GM12878 (cell line): Measurements from ENCODE around the gene PRUNE2. TPM values are rescaled to one million over a fixed set of nuclear protein-coding genes. Genes with fewer than 3 reads are reported as not detected.

ENCODE experiments used
- ATAC-seq: fragments of 200-7000 bp; cut with Tn5 transposase; 3 replicates; pipeline ENCODE4 v1.9.1; 2020; ENCODE audit warnings: mild to moderate bottlenecking, moderate library complexity
- BruUV-seq: library from RNA; stranded (reverse); fragments of 400-500 nt; replicated peaks from 2 replicates; lab custom pipeline; 2021; lab: Mats Ljungman, UMichigan
- CTCF ChIA-PET: fragments of 300-600 bp; sonication (Branson Sonifier 250); formaldehyde crosslinking; extraction: SDS; loops from one replicate; lab custom pipeline; 2021; ENCODE audit warnings: inconsistent platforms; lab: Yijun Ruan, JAX
- POLR2A ChIA-PET: fragments of 350-600 bp; formaldehyde crosslinking; extraction: SDS; loops from one replicate; lab custom pipeline; 2021; ENCODE audit warnings: inconsistent platforms; lab: Charles Lee
- RAD21 ChIA-PET: fragments of 300-600 bp; sonication (Branson Sonifier 250); formaldehyde crosslinking; loops from one replicate; lab custom pipeline; 2023; ENCODE audit warnings: antibody characterized with exemption; ENCODE audit not compliant: unreplicated experiment; lab: Charles Lee
- SMC1A ChIA-PET: fragments of 300-600 bp; sonication (Branson Sonifier 250); formaldehyde crosslinking; loops from one replicate; lab custom pipeline; 2023; ENCODE audit not compliant: unreplicated experiment, uncharacterized antibody; lab: Charles Lee
- DNase-seq: peaks from one replicate; pipeline ENCODE4 v3.0.0-alpha.2; 2011; ENCODE audit warnings: low read depth, low spot score
- FAIRE-seq: peaks from 3 replicates; lab custom pipeline; 2011; peaks lifted over from hg19 to GRCh38; lab: Jason Lieb, UNC
- H2AFZ ChIP-seq: 2 replicates; pipeline ENCODE4 v1.6.0; 2011; ENCODE audit warnings: low read depth, low read length, control low read depth; ENCODE audit not compliant: control insufficient read depth
- H3K27ac ChIP-seq: 2 replicates; pipeline ENCODE4 v1.5.1; 2011; ENCODE audit warnings: control low read depth; ENCODE audit not compliant: control insufficient read depth, insufficient read depth
- H3K27me3 ChIP-seq, 2 experiments: replicated peaks in 1 of 2; 2 replicates each; pipeline versions ENCODE4 v1.6.0 to v1.6.1; 2011; ENCODE audit warnings: low read length in 1 of 2; ENCODE audit not compliant: control insufficient read depth in 2 of 2, insufficient read depth in 2 of 2
- H3K36me3 ChIP-seq, 2 experiments: 2 replicates each; pipeline ENCODE4 v1.5.1; 2011; ENCODE audit warnings: low read length in 1 of 2; ENCODE audit not compliant: control insufficient read depth in 2 of 2, insufficient read depth in 2 of 2
- H3K4me1 ChIP-seq: 2 replicates; pipeline ENCODE4 v1.6.1; 2011; ENCODE audit warnings: mild to moderate bottlenecking, low read length, moderate library complexity, mixed read lengths; ENCODE audit not compliant: control insufficient read depth, insufficient read depth
- H3K4me2 ChIP-seq: 2 replicates; pipeline ENCODE4 v1.6.0; 2011; ENCODE audit warnings: control low read depth; ENCODE audit not compliant: control insufficient read depth, insufficient read depth
- H3K4me3 ChIP-seq: fragments of 200-600 bp; sonication (generic); 2 replicates; pipeline ENCODE4 v1.5.1; 2016
- H3K79me2 ChIP-seq: 2 replicates; pipeline ENCODE4 v1.6.0; 2011; ENCODE audit warnings: low read length; ENCODE audit not compliant: control insufficient read depth, insufficient read depth
- H3K9ac ChIP-seq: 2 replicates; pipeline ENCODE4 v1.8.0; 2011; ENCODE audit warnings: low read length, control low read depth, mixed read lengths; ENCODE audit not compliant: control insufficient read depth, insufficient read depth
- H3K9me3 ChIP-seq: replicated peaks from 3 replicates; pipeline ENCODE4 v1.5.1; 2011; ENCODE audit warnings: mild to moderate bottlenecking, low read length; ENCODE audit not compliant: control insufficient read depth, insufficient read depth
- H4K20me1 ChIP-seq: 2 replicates; pipeline ENCODE4 v1.6.0; 2011; ENCODE audit not compliant: control insufficient read depth, insufficient read depth
- BCL3 ChIP-seq: IDR thresholded peaks from 2 replicates; pipeline ENCODE4 v1.6.1; 2011; ENCODE audit warnings: borderline replicate concordance, low read depth, mild to moderate bottlenecking, moderate library complexity, low read length; ENCODE audit not compliant: insufficient read depth, poor library complexity, severe bottlenecking
- E2F8 ChIP-seq: fragments of 450-650 bp; IDR thresholded peaks from 2 replicates; pipeline ENCODE4 v1.6.1; 2018; ENCODE audit warnings: mild to moderate bottlenecking, low read depth, moderate library complexity; ENCODE audit not compliant: partially characterized antibody
- FOXM1 ChIP-seq: IDR thresholded peaks from 2 replicates; pipeline ENCODE4 v1.6.1; 2012; ENCODE audit warnings: low read depth, mild to moderate bottlenecking, inconsistent platforms, low read length, moderate library complexity
- MEF2B ChIP-seq: fragments of 450-650 bp; IDR thresholded peaks from 2 replicates; pipeline ENCODE4 v1.6.1; 2018; ENCODE audit warnings: mild to moderate bottlenecking, moderate library complexity; ENCODE audit not compliant: partially characterized antibody, poor library complexity, severe bottlenecking
- MTA3 ChIP-seq: IDR thresholded peaks from 2 replicates; pipeline ENCODE4 v1.6.1; 2012; ENCODE audit warnings: low read length, inconsistent platforms, borderline replicate concordance
- PML ChIP-seq: IDR thresholded peaks from 2 replicates; pipeline ENCODE4 v1.6.1; 2012; ENCODE audit warnings: low read length, inconsistent platforms
- POLR2AphosphoS2 ChIP-seq: IDR thresholded peaks from 2 replicates; pipeline ENCODE4 v1.6.1; 2011; ENCODE audit warnings: low read depth, mild to moderate bottlenecking, low read length, improper control_type of control experiment, moderate library complexity
- RAD21 ChIP-seq: IDR thresholded peaks from 2 replicates; pipeline ENCODE4 v1.6.1; 2011; ENCODE audit warnings: mild to moderate bottlenecking, low read depth, low read length, moderate library complexity; ENCODE audit not compliant: insufficient read depth
- RCOR1 ChIP-seq: conservative IDR thresholded peaks from 2 replicates; pipeline ENCODE4 v1.6.1; 2012; ENCODE audit warnings: low read depth, low read length, improper control_type of control experiment
- SREBF1 ChIP-seq: IDR thresholded peaks from 2 replicates; pipeline ENCODE4 v1.6.1; 2012; ENCODE audit warnings: mild to moderate bottlenecking, low read length
- SREBF2 ChIP-seq: IDR thresholded peaks from 2 replicates; pipeline ENCODE4 v1.6.1; 2012; ENCODE audit warnings: mild to moderate bottlenecking, low read length
- SRF ChIP-seq, 2 experiments: IDR thresholded peaks; 2 replicates each; pipeline ENCODE4 v1.6.1; 2011; ENCODE audit warnings: low read depth in 2 of 2, low read length in 2 of 2, mild to moderate bottlenecking in 1 of 2, moderate library complexity in 1 of 2
- STAT1 ChIP-seq: fragments of 450-650 bp; conservative IDR thresholded peaks from 2 replicates; pipeline ENCODE4 v1.6.1; 2014; ENCODE audit warnings: antibody characterized with exemption, mild to moderate bottlenecking
- SUZ12 ChIP-seq: fragments of 200-600 bp; sonication (generic); IDR thresholded peaks from one replicate; pipeline ENCODE4 v1.6.1; 2018; ENCODE audit warnings: antibody characterized with exemption, mild to moderate bottlenecking; ENCODE audit not compliant: unreplicated experiment
- TAF1 ChIP-seq: IDR thresholded peaks from 2 replicates; pipeline ENCODE4 v1.6.1; 2011; ENCODE audit warnings: mild to moderate bottlenecking, low read depth, low read length, borderline replicate concordance
- TCF7 ChIP-seq: IDR thresholded peaks from 2 replicates; pipeline ENCODE4 v1.6.1; 2014; ENCODE audit warnings: antibody characterized with exemption, borderline replicate concordance
- ZNF207 ChIP-seq: fragments of 450-650 bp; IDR thresholded peaks from 2 replicates; pipeline ENCODE4 v1.6.1; 2014; ENCODE audit warnings: antibody characterized with exemption, mild to moderate bottlenecking, borderline replicate concordance
- ZNF217 ChIP-seq: fragments of 450-650 bp; IDR thresholded peaks from 2 replicates; pipeline ENCODE4 v1.6.1; 2017; ENCODE audit warnings: antibody characterized with exemption, mild to moderate bottlenecking
- ZNF622 ChIP-seq: fragments of 450-650 bp; IDR thresholded peaks from 2 replicates; pipeline ENCODE4 v1.6.1; 2017; ENCODE audit warnings: mild to moderate bottlenecking, inconsistent platforms
- WGBS: methylation state at CpG from one replicate; pipeline ENCODE4 v1.1.6; 2016; ENCODE audit warnings: low lambda C conversion rate; ENCODE audit not compliant: insufficient replicate concordance, insufficient coverage; ENCODE audit errors: missing lambda C conversion rate; 5-methylcytosine and 5-hydroxymethylcytosine counted together
- in situ Hi-C: fragments of 300-500 bp; cut with MboI; formaldehyde crosslinking; loops from 9 replicates; pipeline ENCODE4 v1.14.3; 2018; ENCODE audit warnings: mixed read lengths
- intact Hi-C: fragments of 100-400 bp; cut with micrococcal nuclease; formaldehyde crosslinking; loops from one replicate; pipeline ENCODE4 v1.14.2; 2022; ENCODE audit not compliant: unreplicated experiment
- polyA plus RNA-seq, 11 experiments: library from polyadenylated mRNA; depleted of rRNA in 4 of 11; unstranded in 6 of 11; stranded (reverse) in 5 of 11; fragments of >200 nt; fragmentation: Nextera tagmentation in 4 of 11; fragmentation: Illumina TruSeq in 1 of 11; extraction: Ambion mirVana in 4 of 11; extraction: Trizol in 1 of 11; gene quantifications; 1 replicate in 1 of 11; 2 replicates in 10 of 11; pipeline versions ENCODE4 v1.2.1 to v1.2.3, GENCODE V29; 2011 to 2016; ENCODE audit warnings: inconsistent platforms in 2 of 11, missing spikeins in 2 of 11, low read depth in 1 of 11
- total RNA-seq, 4 experiments: library from RNA; depleted of rRNA in 3 of 4; stranded (reverse); fragments of >200 nt in 3 of 4; fragmentation: Illumina TruSeq in 1 of 4; extraction: Trizol in 1 of 4; gene quantifications; 2 replicates each; pipeline versions ENCODE4 v1.2.1 to v1.2.3, GENCODE V29; 2013 to 2021

The PRUNE2 gene
- total and polyA plus RNA-seq, 10 of the 15 experiments (the other 5 are each of a cell fraction or from before 2014, with no cell fraction given), result 0.07 to 0.63 (median 0.25) TPM

- TF ChIP-seq RCOR1 (no peak), SUZ12 (no peak), MTA3 (no peak), STAT1 (no peak), ZNF207 (no peak), POLR2AphosphoS2 (no peak), RAD21 (no peak)
These were observed 116.1 kb downstream of the PRUNE2 start (continued) for GRCh38 chr9:76789840-76790239.

- CTCF ChIA-PET, result no interaction called here
- TF ChIP-seq BCL3 (no peak), PML (no peak), RAD21 (no peak), ZNF217 (no peak), FOXM1 (no peak), SREBF2 (no peak), TCF7 (no peak), TAF1 (no peak), SRF (IDR thresholded peaks at IDR 0.05; ENCODE audit: low read depth in 2 of 2, low read length in 2 of 2) (no peak), MEF2B (no peak), E2F8 (no peak), ZNF622 (no peak), SREBF1 (no peak)
These were observed 118.2 kb downstream of the PRUNE2 start for GRCh38 chr9:76787677-76788076.

More at GRCh38 chr9:76787677-76788076, 118.2 kb downstream of the PRUNE2 start:
- DNase-seq (no peak), ATAC-seq (no peak), FAIRE-seq (no peak)
- H3K27ac ChIP-seq, result no peak overlapping the region
- RAD21 ChIA-PET, result no interaction called here
- BruUV-seq, result no TSS peak
- no peaks in the 10 kb centered on the region for H4K20me1 ChIP-seq
- H3K79me2 ChIP-seq, result no peaks in the 10 kb centered on the region
- H3K9me3 ChIP-seq, result no peaks in the 10 kb centered on the region
- H3K4me2 ChIP-seq, result no peak overlapping the region
- no peaks in the 10 kb centered on the region; a peak in 1 of 4 replicates for H3K27me3 ChIP-seq
- SMC1A ChIA-PET, result no interaction called here
- no peaks in the 10 kb centered on the region for H3K36me3 ChIP-seq
- POLR2A ChIA-PET, result no interaction called here
- H3K4me3 ChIP-seq, result no peak overlapping the region
- intact Hi-C loops (no loop called here), in situ Hi-C loops (no loop called here)
- H2AFZ ChIP-seq, result no peak overlapping the region
- H3K4me1 ChIP-seq, result no peaks in the 10 kb centered on the region
- no peak overlapping the region for H3K9ac ChIP-seq
- 60% methylated on average over 11 of the region's 11 CpGs for WGBS
